Osteocyte (in vitro differentiated cells): ENCODE data around the gene ARAP1. TPM values are rescaled to one million over a fixed set of nuclear protein-coding genes. Genes with fewer than 3 reads are reported as not detected.

ENCODE experiments used
- DNase-seq: peaks from one replicate; pipeline ENCODE4 v3.0.0; 2021; ENCODE audit warnings: mixed read lengths; ENCODE audit not compliant: unreplicated experiment; ENCODE audit errors: extremely low spot score
- H3K27ac Mint-ChIP-seq: one replicate; pipeline ENCODE4 v1.8.0; 2021; ENCODE audit warnings: mild to moderate bottlenecking, mixed read lengths; ENCODE audit not compliant: unreplicated experiment
- H3K27me3 Mint-ChIP-seq: one replicate; pipeline ENCODE4 v1.8.0; 2021; ENCODE audit warnings: mixed read lengths; ENCODE audit not compliant: unreplicated experiment
- H3K36me3 Mint-ChIP-seq: one replicate; pipeline ENCODE4 v1.8.0; 2021; ENCODE audit warnings: mixed read lengths; ENCODE audit not compliant: unreplicated experiment
- H3K4me1 Mint-ChIP-seq: one replicate; pipeline ENCODE4 v1.8.0; 2021; ENCODE audit warnings: mixed read lengths; ENCODE audit not compliant: unreplicated experiment
- H3K4me3 Mint-ChIP-seq: one replicate; pipeline ENCODE4 v1.8.0; 2021; ENCODE audit warnings: mild to moderate bottlenecking, moderate library complexity, mixed read lengths; ENCODE audit not compliant: unreplicated experiment
- H3K9me3 Mint-ChIP-seq: one replicate; pipeline ENCODE4 v1.8.0; 2021; ENCODE audit warnings: mixed read lengths; ENCODE audit not compliant: unreplicated experiment
- total RNA-seq: library from RNA; stranded (reverse); gene quantifications from 2 replicates; pipeline ENCODE4 v1.2.1, GENCODE V29; 2021
- TF ChIP-seq, protein P1 (sequence below): fragments of 200-600 bp; sonication (generic); IDR thresholded peaks from 2 replicates; pipeline ENCODE4 v1.5.0; 2021; ENCODE audit warnings: antibody characterized with exemption, mild to moderate bottlenecking, moderate library complexity

ARAP1 gene
- total RNA-seq, 1 donor from 2014 or later = 64.2 TPM

DNA sequence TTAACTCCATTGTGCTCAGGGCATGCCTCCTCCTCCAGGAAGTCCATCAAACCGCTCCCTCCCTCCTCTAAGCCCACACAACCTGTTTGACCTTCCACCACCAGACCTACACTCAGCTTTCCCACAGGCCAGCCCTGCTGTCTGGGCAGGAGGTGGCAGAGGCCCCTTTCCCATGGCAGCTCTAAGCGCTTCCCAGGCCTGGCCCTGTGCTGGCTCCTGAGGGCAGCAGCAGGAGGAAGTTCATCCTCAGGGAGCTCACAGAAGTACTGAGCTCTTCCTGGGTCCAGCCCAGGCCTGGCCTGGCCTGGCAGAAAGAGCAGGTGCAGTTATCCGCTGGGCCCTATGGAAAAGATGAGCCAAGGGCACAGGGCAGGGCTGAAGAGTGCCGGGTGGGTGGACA, 31.4 kb downstream of the ARAP1 start:
- TF ChIP-seq, protein P1, sequence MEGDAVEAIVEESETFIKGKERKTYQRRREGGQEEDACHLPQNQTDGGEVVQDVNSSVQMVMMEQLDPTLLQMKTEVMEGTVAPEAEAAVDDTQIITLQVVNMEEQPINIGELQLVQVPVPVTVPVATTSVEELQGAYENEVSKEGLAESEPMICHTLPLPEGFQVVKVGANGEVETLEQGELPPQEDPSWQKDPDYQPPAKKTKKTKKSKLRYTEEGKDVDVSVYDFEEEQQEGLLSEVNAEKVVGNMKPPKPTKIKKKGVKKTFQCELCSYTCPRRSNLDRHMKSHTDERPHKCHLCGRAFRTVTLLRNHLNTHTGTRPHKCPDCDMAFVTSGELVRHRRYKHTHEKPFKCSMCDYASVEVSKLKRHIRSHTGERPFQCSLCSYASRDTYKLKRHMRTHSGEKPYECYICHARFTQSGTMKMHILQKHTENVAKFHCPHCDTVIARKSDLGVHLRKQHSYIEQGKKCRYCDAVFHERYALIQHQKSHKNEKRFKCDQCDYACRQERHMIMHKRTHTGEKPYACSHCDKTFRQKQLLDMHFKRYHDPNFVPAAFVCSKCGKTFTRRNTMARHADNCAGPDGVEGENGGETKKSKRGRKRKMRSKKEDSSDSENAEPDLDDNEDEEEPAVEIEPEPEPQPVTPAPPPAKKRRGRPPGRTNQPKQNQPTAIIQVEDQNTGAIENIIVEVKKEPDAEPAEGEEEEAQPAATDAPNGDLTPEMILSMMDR = no peak
- no peak for DNase-seq
- H3K4me1 Mint-ChIP-seq = peaks cover 44% of the 10 kb centered on the region
- no peaks in the 10 kb centered on the region for H3K27me3 Mint-ChIP-seq
- peaks cover 1% of the 10 kb centered on the region for H3K36me3 Mint-ChIP-seq
- no peaks in the 10 kb centered on the region for H3K9me3 Mint-ChIP-seq
- H3K27ac Mint-ChIP-seq = peak overlapping the region; percentile 92
- H3K4me3 Mint-ChIP-seq = peak overlapping the region; percentile 82

DNA sequence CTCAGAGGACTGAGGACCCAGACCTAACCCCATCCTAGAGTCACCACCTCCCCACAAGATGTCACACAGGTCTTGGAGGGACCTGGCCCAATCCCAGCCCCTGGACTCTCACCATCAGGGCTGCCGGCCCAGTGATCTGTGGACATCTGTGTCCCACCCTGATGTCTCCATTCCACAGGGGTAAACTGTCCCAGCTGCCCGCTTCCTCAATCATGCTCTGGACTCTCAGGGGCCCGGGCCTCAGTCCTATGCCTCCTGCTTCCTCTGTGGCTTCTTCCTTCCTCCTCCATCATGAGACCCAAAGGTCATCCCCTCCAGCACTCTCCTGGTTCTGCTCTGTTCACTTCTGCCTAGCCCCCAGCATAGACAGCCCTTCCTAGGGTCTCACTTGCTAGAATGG, 32.2 kb downstream of the ARAP1 start:
- Mint-ChIP-seq H3K9me3 (no peaks in the 10 kb centered on the region), H3K4me1 (peaks cover 39% of the 10 kb centered on the region), H3K27me3 (no peaks in the 10 kb centered on the region), H3K4me3 (peak overlapping the region; percentile 82), H3K36me3 (peaks cover 1% of the 10 kb centered on the region), H3K27ac (peak overlapping the region; percentile 49)
- TF ChIP-seq, protein P1 = no peak
- DNase-seq = no peak

DNA sequence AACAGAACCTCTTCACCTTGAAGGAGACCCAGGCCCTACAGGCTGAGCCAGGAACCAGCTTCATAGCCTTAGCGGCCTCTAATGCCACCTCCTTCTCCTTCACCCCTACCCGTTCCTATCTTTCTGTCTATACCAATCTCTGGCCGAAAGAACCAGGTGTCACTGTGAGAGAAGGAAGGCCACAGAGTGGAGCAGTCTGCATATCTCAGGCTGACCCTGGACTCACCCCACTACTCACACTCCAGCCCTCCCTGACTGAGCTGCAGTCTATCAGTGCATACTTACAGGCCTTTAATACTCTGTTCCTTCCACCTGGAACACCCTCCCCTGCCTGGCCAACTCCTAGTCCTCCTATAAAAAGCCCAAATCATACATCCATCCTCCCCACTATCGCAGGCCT, 32.7 kb downstream of the ARAP1 start:
- Mint-ChIP-seq H3K4me1 (peaks cover 39% of the 10 kb centered on the region), H3K27me3 (no peaks in the 10 kb centered on the region), H3K9me3 (no peaks in the 10 kb centered on the region), H3K4me3 (no peak overlapping the region), H3K36me3 (peaks cover 1% of the 10 kb centered on the region), H3K27ac (peak overlapping the region; percentile 49)
- TF ChIP-seq, protein P1 = no peak
- no peak for DNase-seq

DNA sequence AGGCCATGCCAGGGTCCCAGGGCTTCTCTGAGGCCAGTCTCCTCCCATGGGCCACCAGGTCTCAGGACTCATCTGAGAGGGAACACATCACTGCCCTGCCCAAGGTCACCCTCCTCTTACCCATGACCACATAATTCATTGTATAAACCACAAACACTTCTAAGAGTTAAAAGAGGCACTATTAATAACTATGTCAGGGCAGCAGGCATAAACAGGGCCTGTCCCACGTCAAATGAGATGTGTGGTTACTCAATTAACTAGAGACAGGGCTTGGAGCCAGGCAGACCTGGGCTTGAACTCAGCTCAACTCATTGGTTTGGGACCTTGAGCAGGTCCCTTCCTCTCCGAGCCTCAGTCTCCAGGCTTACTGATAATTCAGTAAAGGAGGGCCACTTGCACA, 33.1 kb downstream of the ARAP1 start:
- no peaks in the 10 kb centered on the region for H3K9me3 Mint-ChIP-seq
- peaks cover 39% of the 10 kb centered on the region for H3K4me1 Mint-ChIP-seq
- no peak for DNase-seq
- no peak overlapping the region for H3K27ac Mint-ChIP-seq
- TF ChIP-seq, protein P1 = no peak
- peaks cover 1% of the 10 kb centered on the region for H3K36me3 Mint-ChIP-seq
- no peak overlapping the region for H3K4me3 Mint-ChIP-seq
- H3K27me3 Mint-ChIP-seq = no peaks in the 10 kb centered on the region

DNA sequence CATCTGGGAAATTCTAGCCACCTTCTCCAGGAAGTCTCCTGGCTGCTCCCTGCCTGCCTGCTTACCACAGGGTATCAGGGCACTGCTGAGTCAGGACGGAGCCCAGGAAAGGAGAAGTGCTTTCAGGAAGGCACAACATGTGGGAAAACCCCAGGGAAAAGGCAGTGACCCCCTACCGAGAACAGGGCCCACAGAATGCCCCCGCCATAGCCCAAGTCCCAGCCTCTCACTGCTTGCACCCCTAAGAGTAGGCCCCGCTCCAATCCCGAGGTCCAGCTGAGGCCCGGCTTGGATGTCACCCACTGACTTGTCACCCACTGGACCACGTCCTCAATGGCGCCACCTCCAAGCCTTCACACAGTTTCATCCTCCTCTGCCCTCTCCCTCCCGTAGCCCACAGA, 34.1 kb downstream of the ARAP1 start:
- peaks cover 1% of the 10 kb centered on the region for H3K36me3 Mint-ChIP-seq
- H3K9me3 Mint-ChIP-seq = no peaks in the 10 kb centered on the region
- no peak overlapping the region for H3K4me3 Mint-ChIP-seq
- TF ChIP-seq, protein P1 = no peak
- no peaks in the 10 kb centered on the region for H3K27me3 Mint-ChIP-seq
- H3K4me1 Mint-ChIP-seq = peaks cover 39% of the 10 kb centered on the region
- no peak overlapping the region for H3K27ac Mint-ChIP-seq
- DNase-seq = no peak
